ENCODE results near the gene GTF3C5.
"Not testable (repeated sequence)": the region's sequence is repeated elsewhere in the genome, so short reads cannot be mapped to it uniquely, and the experiment has no call there.

Gene GTF3C5

GRCh38 chr9:133056533-133056932 is 25.7 kb downstream of the GTF3C5 start:
- DNase-seq, result no peak

DNA sequence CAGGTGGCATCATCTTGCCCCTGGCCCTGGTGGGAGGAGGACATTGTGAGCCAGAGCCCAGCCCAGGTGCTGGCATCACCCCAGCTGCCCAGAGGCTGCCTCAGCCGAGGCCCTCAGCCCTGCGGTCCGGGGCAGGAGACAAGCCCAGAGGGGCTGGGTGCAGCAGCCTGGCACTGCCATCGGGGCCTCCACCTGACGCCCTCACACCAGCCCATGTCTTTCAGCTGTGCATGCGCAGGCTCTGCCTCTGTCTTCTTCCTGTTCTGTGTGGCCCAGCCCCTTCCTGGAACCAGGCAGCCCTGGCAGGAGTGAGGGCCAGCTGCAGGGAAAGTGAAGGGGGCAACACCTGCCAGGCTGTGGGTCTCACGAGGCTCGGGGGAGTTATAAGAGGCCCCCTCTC is 26.2 kb downstream of the GTF3C5 start:
- no peak for DNase-seq

- DNase-seq, result no peak
These were observed 26.8 kb downstream of the GTF3C5 start for GRCh38 chr9:133057553-133057952.

DNA sequence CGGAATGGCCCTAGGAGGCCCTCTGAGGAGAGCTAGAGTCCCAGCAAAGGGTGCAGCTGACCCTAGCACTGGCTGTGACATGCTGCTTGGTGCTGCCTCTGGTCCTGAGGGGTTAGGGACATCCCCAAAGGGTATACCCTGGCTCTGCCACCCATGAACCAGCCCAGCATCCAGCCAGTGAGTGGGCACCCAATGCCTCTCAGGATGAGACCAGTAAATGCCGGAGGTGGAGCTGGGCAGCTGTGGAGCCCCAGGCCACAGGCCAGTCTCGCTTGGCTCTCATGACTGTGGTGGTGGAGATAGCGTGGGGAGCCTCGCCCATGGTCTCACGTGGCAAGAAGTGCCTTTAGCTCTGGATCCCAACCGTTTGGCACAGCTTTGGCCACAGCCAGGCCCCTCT is 27.3 kb downstream of the GTF3C5 start:
- DNase-seq, result no peak

DNA sequence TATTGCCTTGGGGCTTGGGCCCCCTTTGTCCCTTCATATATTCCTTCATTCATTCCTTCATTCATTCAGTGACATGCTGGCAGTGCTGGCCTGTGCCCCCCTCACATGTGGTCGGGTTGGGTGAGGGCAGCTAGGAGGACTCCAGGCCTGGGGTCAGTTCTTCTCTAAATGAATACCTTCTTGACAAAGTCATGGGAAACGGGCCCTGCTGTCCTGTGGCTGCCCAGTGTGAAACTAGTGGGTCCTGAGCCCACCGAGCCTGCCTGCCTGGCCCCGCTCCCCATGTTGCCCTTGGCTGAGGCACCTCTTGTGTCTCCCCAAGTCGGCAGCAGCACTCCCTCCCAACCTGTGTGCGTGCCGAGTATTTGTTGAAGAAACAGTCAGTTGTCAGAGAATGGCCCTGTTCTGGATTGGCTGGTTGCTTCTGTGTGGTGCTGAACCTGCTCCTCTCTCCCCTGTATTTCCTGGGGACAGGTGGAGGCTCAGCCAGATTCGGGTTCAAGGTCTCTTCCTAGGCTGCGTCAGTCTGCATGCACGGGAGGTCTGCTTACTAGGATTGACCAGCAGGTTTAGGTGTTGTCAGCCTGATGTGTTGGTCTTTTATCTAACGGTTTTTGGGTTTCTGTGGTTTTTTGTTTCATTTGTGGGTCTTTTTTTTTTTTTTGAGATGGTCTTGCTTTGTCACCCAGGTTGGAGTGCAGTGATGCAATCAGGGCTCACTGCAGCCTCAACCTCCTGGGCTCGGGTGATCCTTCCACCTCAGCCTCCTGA is 27.9 kb downstream of the GTF3C5 start:
- DNase-seq, result no peak

DNA sequence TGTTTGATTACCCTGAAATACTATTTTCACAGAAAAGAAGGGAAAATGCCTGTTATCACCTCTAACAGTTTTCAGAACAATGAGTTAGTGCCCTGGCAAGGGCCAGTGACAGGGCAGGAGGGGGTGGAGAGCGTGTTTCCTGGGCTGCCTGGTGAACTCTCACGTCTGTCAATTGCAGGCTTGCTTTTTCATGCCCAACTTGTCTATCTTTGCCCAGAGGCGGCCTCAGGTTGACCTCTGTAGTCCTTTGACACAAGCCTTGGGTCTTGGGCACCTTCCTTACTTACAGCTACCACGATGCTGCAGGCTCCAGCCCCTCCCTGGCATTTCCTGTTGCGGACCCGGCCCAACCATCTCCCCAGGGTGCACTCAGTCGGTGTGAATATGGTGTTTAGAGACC is 28.8 kb downstream of the GTF3C5 start:
- no peak for DNase-seq

GRCh38 chr9:133060417-133060841 is 29.6 kb downstream of the GTF3C5 start:
- DNase-seq, result no peak

- DNase-seq, result not testable (repeated sequence)
These were observed 30.4 kb downstream of the GTF3C5 start for GRCh38 chr9:133061019-133061763.

- not testable (repeated sequence) for DNase-seq
These were observed 31.0 kb downstream of the GTF3C5 start, which contains the start of gene CEL for GRCh38 chr9:133061764-133062145. CEL (plus strand) TSS chr9:133061981; CDS start chr9:133062003, 22 bp downstream.

- not testable (repeated sequence) for DNase-seq
These were observed 31.8 kb downstream of the GTF3C5 start for GRCh38 chr9:133062569-133062968.

- no peak for DNase-seq
These were observed 32.3 kb downstream of the GTF3C5 start for GRCh38 chr9:133063159-133063499.

DNA sequence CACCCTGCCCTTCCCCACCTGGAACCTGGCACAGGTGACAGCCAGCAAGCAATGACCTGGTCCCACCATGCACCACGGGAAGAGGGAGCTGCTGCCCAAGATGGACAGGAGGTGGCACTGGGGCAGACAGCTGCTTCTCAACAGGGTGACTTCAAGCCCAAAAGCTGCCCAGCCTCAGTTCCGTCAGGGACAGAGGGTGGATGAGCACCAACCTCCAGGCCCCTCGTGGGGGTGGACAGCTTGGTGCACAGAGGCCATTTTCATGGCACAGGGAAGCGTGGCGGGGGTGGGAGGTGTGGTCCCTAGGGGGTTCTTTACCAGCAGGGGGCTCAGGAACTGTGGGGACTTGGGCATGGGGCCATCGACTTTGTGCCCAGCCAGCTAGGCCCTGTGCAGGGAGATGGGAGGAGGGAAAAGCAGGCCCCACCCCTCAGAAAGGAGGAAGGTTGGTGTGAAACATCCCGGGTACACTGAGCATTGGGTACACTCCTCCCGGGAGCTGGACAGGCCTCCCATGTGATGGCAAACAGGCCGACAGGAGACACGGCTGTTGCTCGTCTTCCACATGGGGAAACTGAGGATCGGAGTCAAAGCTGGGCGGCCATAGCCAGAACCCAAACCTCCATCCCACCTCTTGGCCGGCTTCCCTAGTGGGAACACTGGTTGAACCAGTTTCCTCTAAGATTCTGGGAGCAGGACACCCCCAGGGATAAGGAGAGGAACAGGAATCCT is 32.9 kb downstream of the GTF3C5 start:
- DNase-seq, result no peak

DNA sequence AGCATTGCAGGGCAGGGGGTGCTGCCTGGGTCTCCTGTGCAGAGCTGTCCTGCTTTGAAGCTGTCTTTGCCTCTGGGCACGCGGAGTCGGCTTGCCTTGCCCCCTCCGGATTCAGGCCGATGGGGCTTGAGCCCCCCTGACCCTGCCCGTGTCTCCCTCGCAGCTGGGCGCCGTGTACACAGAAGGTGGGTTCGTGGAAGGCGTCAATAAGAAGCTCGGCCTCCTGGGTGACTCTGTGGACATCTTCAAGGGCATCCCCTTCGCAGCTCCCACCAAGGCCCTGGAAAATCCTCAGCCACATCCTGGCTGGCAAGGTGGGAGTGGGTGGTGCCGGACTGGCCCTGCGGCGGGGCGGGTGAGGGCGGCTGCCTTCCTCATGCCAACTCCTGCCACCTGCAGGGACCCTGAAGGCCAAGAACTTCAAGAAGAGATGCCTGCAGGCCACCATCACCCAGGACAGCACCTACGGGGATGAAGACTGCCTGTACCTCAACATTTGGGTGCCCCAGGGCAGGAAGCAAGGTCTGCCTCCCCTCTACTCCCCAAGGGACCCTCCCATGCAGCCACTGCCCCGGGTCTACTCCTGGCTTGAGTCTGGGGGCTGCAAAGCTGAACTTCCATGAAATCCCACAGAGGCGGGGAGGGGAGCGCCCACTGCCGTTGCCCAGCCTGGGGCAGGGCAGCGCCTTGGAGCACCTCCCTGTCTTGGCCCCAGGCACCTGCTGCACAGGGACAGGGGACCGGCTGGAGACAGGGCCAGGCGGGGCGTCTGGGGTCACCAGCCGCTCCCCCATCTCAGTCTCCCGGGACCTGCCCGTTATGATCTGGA is 33.7 kb downstream of the GTF3C5 start:
- no peak for DNase-seq

- DNase-seq, result no peak
These were observed 34.2 kb downstream of the GTF3C5 start for GRCh38 chr9:133065070-133065388.

GRCh38 chr9:133066181-133066983 is 35.6 kb downstream of the GTF3C5 start:
- no peak for DNase-seq

- no peak for DNase-seq
These were observed 36.2 kb downstream of the GTF3C5 start for GRCh38 chr9:133067006-133067405.

GRCh38 chr9:133067813-133068212 is 37.0 kb downstream of the GTF3C5 start:
- DNase-seq, result no peak

DNA sequence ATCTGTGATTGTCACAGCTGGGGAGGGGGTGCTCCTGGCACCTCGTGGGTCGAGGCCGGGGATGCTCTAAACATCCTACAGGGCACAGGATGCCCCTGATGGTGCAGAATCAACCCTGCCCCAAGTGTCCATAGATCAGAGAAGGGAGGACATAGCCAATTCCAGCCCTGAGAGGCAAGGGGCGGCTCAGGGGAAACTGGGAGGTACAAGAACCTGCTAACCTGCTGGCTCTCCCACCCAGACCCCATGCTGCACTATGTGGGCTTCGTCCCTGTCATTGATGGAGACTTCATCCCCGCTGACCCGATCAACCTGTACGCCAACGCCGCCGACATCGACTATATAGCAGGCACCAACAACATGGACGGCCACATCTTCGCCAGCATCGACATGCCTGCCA is 37.6 kb downstream of the GTF3C5 start:
- not testable (repeated sequence) for DNase-seq

DNA sequence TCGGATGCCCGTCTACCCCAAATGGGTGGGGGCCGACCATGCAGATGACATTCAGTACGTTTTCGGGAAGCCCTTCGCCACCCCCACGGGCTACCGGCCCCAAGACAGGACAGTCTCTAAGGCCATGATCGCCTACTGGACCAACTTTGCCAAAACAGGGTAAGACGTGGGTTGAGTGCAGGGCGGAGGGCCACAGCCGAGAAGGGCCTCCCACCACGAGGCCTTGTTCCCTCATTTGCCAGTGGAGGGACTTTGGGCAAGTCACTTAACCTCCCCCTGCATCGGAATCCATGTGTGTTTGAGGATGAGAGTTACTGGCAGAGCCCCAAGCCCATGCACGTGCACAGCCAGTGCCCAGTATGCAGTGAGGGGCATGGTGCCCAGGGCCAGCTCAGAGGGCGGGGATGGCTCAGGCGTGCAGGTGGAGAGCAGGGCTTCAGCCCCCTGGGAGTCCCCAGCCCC is 39.7 kb downstream of the GTF3C5 start:
- not testable (repeated sequence) for DNase-seq

DNA sequence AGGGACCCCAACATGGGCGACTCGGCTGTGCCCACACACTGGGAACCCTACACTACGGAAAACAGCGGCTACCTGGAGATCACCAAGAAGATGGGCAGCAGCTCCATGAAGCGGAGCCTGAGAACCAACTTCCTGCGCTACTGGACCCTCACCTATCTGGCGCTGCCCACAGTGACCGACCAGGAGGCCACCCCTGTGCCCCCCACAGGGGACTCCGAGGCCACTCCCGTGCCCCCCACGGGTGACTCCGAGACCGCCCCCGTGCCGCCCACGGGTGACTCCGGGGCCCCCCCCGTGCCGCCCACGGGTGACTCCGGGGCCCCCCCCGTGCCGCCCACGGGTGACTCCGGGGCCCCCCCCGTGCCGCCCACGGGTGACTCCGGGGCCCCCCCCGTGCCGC is 40.2 kb downstream of the GTF3C5 start:
- not testable (repeated sequence) for DNase-seq

- DNase-seq, result no peak
These were observed 40.8 kb downstream of the GTF3C5 start for GRCh38 chr9:133071484-133072150.

Data from NCI-H2029 treated with DMSO at 0.1 percent for 48 hours (cell line).